Spleen (tissue), 7 donors: ENCODE measurements around the gene ACY1.

Source experiments
- CTCF ChIP-seq, 11 experiments: fragments of 200-600 bp in 7 of 11; fragments of 450-650 bp in 4 of 11; sonication (generic) in 4 of 11; IDR thresholded peaks in 8 of 11; conservative IDR thresholded peaks in 3 of 11; 1 replicate in 7 of 11; 2 replicates in 4 of 11; pipeline versions ENCODE4 v1.4.0 to v1.8.0; 2016 to 2021; ENCODE audit warnings: antibody characterized with exemption in 11 of 11, inconsistent platforms in 4 of 11, mild to moderate bottlenecking in 1 of 11
- POLR2AphosphoS5 ChIP-seq, 3 donors: sonication (generic); formaldehyde crosslinking; IDR thresholded peaks; one replicate each; pipeline ENCODE4 v1.5.1; 2017; ENCODE audit warnings: antibody characterized with exemption in 3 of 3
- donor health status: DM: no; HTN: no; CAD: no; lungs with moderate emphysema.
- donor health status: DM: no; HTN: no; CAD: no.
- donor health status: DM: no; HTN: no; CAD: no.

GRCh38 chr3:51966016-51966415 lies 17.3 kb upstream of the ACY1 start:
- TF ChIP-seq POLR2AphosphoS5 (IDR thresholded peaks at IDR 0.05) (no peak), CTCF (IDR thresholded peaks at IDR 0.05 in 8 of 11, conservative IDR thresholded peaks at IDR 0.05 in 3 of 11) (no peak)
